Measurements from ENCODE around the gene IGFBP4. TPM values are rescaled to one million over a fixed set of nuclear protein-coding genes. Genes with fewer than 3 reads are reported as not detected.

IGFBP4 gene
- total RNA-seq, 1 experiment from 2014 or later: not detected

DNA sequence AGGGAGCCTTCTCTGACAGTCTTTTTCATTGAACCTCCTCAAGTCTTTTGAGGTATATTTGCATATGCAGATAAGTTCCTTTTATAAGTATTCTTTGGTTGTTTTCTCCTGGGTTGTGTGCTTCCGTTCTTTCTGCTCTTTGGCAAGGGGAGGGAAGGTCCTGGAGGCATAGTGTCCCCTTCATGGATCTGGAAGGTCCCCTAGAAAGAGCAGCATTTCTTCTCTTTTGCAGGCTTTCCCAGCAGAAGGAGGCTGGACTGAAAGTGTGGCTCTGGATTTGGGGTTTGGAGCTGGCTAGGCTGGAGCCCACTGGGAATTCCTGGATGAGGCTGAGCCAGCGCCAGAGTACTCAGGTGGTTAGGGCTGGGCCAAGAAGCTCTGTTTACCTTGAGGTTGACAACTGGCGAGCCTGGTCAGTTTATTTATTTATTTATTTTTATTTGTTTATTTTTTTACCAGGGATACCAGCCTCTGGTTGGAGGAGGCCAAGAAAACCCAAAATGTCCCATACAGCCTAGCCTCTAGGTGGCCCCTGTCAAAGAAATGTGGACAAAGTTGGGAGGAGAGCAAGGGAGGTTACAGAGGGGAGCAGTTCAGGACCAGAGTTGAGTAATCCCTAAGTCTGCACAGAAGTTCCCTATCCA is 20.1 kb upstream of the IGFBP4 start:
- no peaks in the 10 kb centered on the region for H3K9me2 ChIP-seq (replicated peaks; ENCODE audit: insufficient read depth, low read length)
- H3K4me3 ChIP-seq (ENCODE audit: low read length): no peak overlapping the region
- no peaks in the 10 kb centered on the region for H3K9me3 ChIP-seq (ENCODE audit: low read length)
- no peak overlapping the region for H2AFZ ChIP-seq (ENCODE audit: low read length)
- no peak for DNase-seq
- no peak overlapping the region for H3K9ac ChIP-seq (ENCODE audit: low read length)
- no peaks in the 10 kb centered on the region for H3K36me3 ChIP-seq (ENCODE audit: insufficient read depth, low read length)
- H3K79me2 ChIP-seq (ENCODE audit: low read length): no peaks in the 10 kb centered on the region
- H3K27ac ChIP-seq (ENCODE audit: low read length): no peak overlapping the region
- no peaks in the 10 kb centered on the region for H3K27me3 ChIP-seq (ENCODE audit: low read length)
- H4K20me1 ChIP-seq (ENCODE audit: insufficient read depth, low read depth, low read length): no peaks in the 10 kb centered on the region
- H3K4me2 ChIP-seq (ENCODE audit: low read depth, low read length, poor library complexity, severe bottlenecking): no peak overlapping the region
- peaks cover 8% of the 10 kb centered on the region for H3K4me1 ChIP-seq (ENCODE audit: low read length)

DNA sequence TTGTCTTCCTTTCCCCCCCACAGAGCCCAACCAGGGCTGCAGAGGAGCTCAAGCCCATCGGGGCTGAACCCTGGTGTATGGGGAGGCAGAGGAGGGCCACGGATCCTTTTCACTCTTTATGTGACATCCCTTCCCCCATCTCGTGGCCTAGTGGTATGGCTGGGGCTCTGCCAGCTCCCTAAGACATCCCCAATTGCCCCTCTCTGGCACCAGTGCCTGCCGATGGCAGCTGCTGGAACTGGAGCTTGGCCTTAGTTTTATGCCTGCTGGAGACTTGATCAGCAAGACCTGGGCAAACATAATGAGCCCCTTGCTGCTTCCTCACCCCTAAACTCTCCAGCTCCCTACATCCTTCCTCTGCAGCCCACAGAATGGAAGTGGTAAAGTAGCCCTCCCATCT is 17.5 kb upstream of the IGFBP4 start:
- Histone ChIP-seq H3K9ac (ENCODE audit: low read length) (no peak overlapping the region), H3K36me3 (ENCODE audit: insufficient read depth, low read length) (no peaks in the 10 kb centered on the region), H3K9me2 (replicated peaks; ENCODE audit: insufficient read depth, low read length) (no peaks in the 10 kb centered on the region), H3K27me3 (ENCODE audit: low read length) (no peaks in the 10 kb centered on the region), H2AFZ (ENCODE audit: low read length) (no peak overlapping the region), H3K4me3 (ENCODE audit: low read length) (no peak overlapping the region), H3K27ac (ENCODE audit: low read length) (no peak overlapping the region), H3K9me3 (ENCODE audit: low read length) (no peaks in the 10 kb centered on the region), H3K79me2 (ENCODE audit: low read length) (no peaks in the 10 kb centered on the region), H4K20me1 (ENCODE audit: insufficient read depth, low read depth, low read length) (no peaks in the 10 kb centered on the region), H3K4me1 (ENCODE audit: low read length) (peaks cover 5% of the 10 kb centered on the region), H3K4me2 (ENCODE audit: low read depth, low read length, poor library complexity, severe bottlenecking) (no peak overlapping the region)
- DNase-seq: no peak

DNA sequence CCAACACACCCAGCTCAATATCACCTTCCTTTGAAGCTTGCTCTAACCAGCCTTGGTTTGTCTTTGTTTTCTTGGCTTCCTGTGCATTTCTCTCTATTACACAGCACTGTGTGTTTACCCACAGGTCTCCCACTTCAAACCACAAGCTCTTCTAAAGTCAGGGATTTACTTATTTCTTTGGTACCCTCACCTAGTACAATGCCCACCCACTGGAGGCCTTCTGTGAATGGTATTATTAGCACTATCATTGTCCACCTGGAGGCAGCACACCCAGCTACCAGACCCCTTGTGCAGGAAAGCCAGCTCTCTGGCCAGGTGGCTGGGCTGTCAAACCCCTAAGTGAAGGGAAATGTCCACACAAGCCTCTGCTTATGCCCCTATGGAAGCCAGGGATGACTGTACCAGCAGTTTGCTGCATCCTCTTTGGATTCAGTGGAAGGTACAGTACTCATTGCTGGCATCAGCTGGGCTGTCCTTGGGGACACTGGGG is 16.2 kb upstream of the IGFBP4 start:
- no peak for DNase-seq
- no peaks in the 10 kb centered on the region for H3K27me3 ChIP-seq (ENCODE audit: low read length)
- H3K79me2 ChIP-seq (ENCODE audit: low read length): no peaks in the 10 kb centered on the region
- no peaks in the 10 kb centered on the region for H3K9me2 ChIP-seq (replicated peaks; ENCODE audit: insufficient read depth, low read length)
- no peak overlapping the region for H2AFZ ChIP-seq (ENCODE audit: low read length)
- no peaks in the 10 kb centered on the region for H3K9me3 ChIP-seq (ENCODE audit: low read length)
- H3K36me3 ChIP-seq (ENCODE audit: insufficient read depth, low read length): no peaks in the 10 kb centered on the region
- no peak overlapping the region for H3K9ac ChIP-seq (ENCODE audit: low read length)
- peaks cover 5% of the 10 kb centered on the region for H3K4me1 ChIP-seq (ENCODE audit: low read length)
- H3K27ac ChIP-seq (ENCODE audit: low read length): no peak overlapping the region
- no peak overlapping the region for H3K4me3 ChIP-seq (ENCODE audit: low read length)
- H4K20me1 ChIP-seq (ENCODE audit: insufficient read depth, low read depth, low read length): no peaks in the 10 kb centered on the region
- H3K4me2 ChIP-seq (ENCODE audit: low read depth, low read length, poor library complexity, severe bottlenecking): no peak overlapping the region

GRCh38 chr17:40430272-40431230 is 12.7 kb upstream of the IGFBP4 start:
- Histone ChIP-seq H3K9ac (ENCODE audit: low read length) (no peak overlapping the region), H4K20me1 (ENCODE audit: insufficient read depth, low read depth, low read length) (no peaks in the 10 kb centered on the region), H3K9me2 (replicated peaks; ENCODE audit: insufficient read depth, low read length) (no peaks in the 10 kb centered on the region), H3K4me3 (ENCODE audit: low read length) (no peak overlapping the region), H2AFZ (ENCODE audit: low read length) (no peak overlapping the region), H3K27me3 (ENCODE audit: low read length) (no peaks in the 10 kb centered on the region), H3K4me1 (ENCODE audit: low read length) (no peaks in the 10 kb centered on the region), H3K36me3 (ENCODE audit: insufficient read depth, low read length) (no peaks in the 10 kb centered on the region), H3K27ac (ENCODE audit: low read length) (no peak overlapping the region), H3K9me3 (ENCODE audit: low read length) (no peaks in the 10 kb centered on the region), H3K79me2 (ENCODE audit: low read length) (no peaks in the 10 kb centered on the region), H3K4me2 (ENCODE audit: low read depth, low read length, poor library complexity, severe bottlenecking) (no peak overlapping the region)
- DNase-seq: no peak

- Histone ChIP-seq H3K9me3 (ENCODE audit: low read length) (no peaks in the 10 kb centered on the region), H4K20me1 (ENCODE audit: insufficient read depth, low read depth, low read length) (no peaks in the 10 kb centered on the region), H3K27ac (ENCODE audit: low read length) (no peak overlapping the region), H3K4me2 (ENCODE audit: low read depth, low read length, poor library complexity, severe bottlenecking) (no peak overlapping the region), H2AFZ (ENCODE audit: low read length) (no peak overlapping the region), H3K4me3 (ENCODE audit: low read length) (no peak overlapping the region), H3K9ac (ENCODE audit: low read length) (no peak overlapping the region), H3K36me3 (ENCODE audit: insufficient read depth, low read length) (no peaks in the 10 kb centered on the region), H3K4me1 (ENCODE audit: low read length) (no peaks in the 10 kb centered on the region), H3K9me2 (replicated peaks; ENCODE audit: insufficient read depth, low read length) (no peaks in the 10 kb centered on the region), H3K79me2 (ENCODE audit: low read length) (no peaks in the 10 kb centered on the region), H3K27me3 (ENCODE audit: low read length) (no peaks in the 10 kb centered on the region)
- DNase-seq: no peak
Measured at GRCh38 chr17:40431231-40431602, 12.0 kb upstream of the IGFBP4 start.

DNA sequence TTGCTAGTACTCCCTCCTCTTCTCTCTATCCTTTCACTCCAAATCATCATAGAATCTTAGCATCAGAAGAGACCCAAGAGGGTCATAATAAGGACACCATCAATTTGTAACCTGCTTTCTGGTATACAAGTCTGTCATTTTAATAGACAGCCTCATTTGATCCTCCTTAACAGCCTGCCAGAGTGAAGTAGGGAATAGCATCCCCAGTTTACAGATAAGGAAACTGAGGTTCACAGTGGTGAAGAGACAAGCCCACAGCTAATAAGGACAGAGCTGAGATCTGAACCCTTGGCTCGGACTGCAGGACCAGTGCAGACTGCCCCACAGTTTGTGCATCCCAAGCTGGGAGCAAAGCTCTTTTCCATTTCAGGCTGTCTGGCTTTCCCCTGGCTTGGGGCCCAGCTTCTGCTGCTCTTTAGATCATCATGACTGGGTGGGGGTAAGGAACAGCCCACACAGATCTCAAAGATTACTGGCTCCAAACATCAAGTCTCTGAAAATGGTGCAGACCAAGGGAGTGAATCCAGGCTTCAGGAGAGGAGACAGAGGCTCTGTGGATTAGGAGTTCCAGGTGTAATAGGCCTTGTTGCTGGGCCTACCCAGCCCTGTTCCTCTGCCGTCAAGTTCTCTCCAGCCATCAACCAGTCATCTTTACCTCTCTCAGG is 10.3 kb upstream of the IGFBP4 start:
- Histone ChIP-seq H3K9ac (ENCODE audit: low read length) (no peak overlapping the region), H2AFZ (ENCODE audit: low read length) (no peak overlapping the region)
- DNase-seq: no peak

GRCh38 chr17:40433551-40434415 is 9.5 kb upstream of the IGFBP4 start:
- H3K27me3 ChIP-seq (ENCODE audit: low read length): no peaks in the 10 kb centered on the region
- no peak overlapping the region for H3K9ac ChIP-seq (ENCODE audit: low read length)
- H3K79me2 ChIP-seq (ENCODE audit: low read length): no peaks in the 10 kb centered on the region
- H3K4me3 ChIP-seq (ENCODE audit: low read length): no peak overlapping the region
- no peaks in the 10 kb centered on the region for H4K20me1 ChIP-seq (ENCODE audit: insufficient read depth, low read depth, low read length)
- H3K9me2 ChIP-seq (replicated peaks; ENCODE audit: insufficient read depth, low read length): no peaks in the 10 kb centered on the region
- peak; percentile 66 for DNase-seq
- H2AFZ ChIP-seq (ENCODE audit: low read length): no peak overlapping the region
- no peak overlapping the region for H3K27ac ChIP-seq (ENCODE audit: low read length)
- H3K4me1 ChIP-seq (ENCODE audit: low read length): no peaks in the 10 kb centered on the region
- no peaks in the 10 kb centered on the region for H3K36me3 ChIP-seq (ENCODE audit: insufficient read depth, low read length)
- no peaks in the 10 kb centered on the region for H3K9me3 ChIP-seq (ENCODE audit: low read length)
- no peak overlapping the region for H3K4me2 ChIP-seq (ENCODE audit: low read depth, low read length, poor library complexity, severe bottlenecking)

More for the DNA sequence above, 10.3 kb upstream of the IGFBP4 start:
- H3K9me3 ChIP-seq (ENCODE audit: low read length): no peaks in the 10 kb centered on the region
- no peak overlapping the region for H3K4me3 ChIP-seq (ENCODE audit: low read length)
- no peaks in the 10 kb centered on the region for H3K36me3 ChIP-seq (ENCODE audit: insufficient read depth, low read length)
- no peaks in the 10 kb centered on the region for H3K79me2 ChIP-seq (ENCODE audit: low read length)
- no peaks in the 10 kb centered on the region for H3K27me3 ChIP-seq (ENCODE audit: low read length)
- H3K4me1 ChIP-seq (ENCODE audit: low read length): no peaks in the 10 kb centered on the region
- no peak overlapping the region for H3K27ac ChIP-seq (ENCODE audit: low read length)
- H3K9me2 ChIP-seq (replicated peaks; ENCODE audit: insufficient read depth, low read length): no peaks in the 10 kb centered on the region
- H4K20me1 ChIP-seq (ENCODE audit: insufficient read depth, low read depth, low read length): no peaks in the 10 kb centered on the region
- H3K4me2 ChIP-seq (ENCODE audit: low read depth, low read length, poor library complexity, severe bottlenecking): no peak overlapping the region

Data from Karpas-422 (cell line).